Measurements from ENCODE around the gene MADD. TPM values are rescaled to one million over a fixed set of nuclear protein-coding genes. Genes with fewer than 3 reads are reported as not detected.

Gene MADD
- total RNA-seq, 2 donors from 2014 or later = 22.8 to 41.2 TPM

GRCh38 chr11:47272706-47273105 is 2.8 kb downstream of the MADD start:
- intact Hi-C loops (cut with DNase I) = no loop called here
- TF ChIP-seq POLR2A (IDR thresholded peaks at IDR 0.05) = no peak
- TF ChIP-seq, protein P1, sequence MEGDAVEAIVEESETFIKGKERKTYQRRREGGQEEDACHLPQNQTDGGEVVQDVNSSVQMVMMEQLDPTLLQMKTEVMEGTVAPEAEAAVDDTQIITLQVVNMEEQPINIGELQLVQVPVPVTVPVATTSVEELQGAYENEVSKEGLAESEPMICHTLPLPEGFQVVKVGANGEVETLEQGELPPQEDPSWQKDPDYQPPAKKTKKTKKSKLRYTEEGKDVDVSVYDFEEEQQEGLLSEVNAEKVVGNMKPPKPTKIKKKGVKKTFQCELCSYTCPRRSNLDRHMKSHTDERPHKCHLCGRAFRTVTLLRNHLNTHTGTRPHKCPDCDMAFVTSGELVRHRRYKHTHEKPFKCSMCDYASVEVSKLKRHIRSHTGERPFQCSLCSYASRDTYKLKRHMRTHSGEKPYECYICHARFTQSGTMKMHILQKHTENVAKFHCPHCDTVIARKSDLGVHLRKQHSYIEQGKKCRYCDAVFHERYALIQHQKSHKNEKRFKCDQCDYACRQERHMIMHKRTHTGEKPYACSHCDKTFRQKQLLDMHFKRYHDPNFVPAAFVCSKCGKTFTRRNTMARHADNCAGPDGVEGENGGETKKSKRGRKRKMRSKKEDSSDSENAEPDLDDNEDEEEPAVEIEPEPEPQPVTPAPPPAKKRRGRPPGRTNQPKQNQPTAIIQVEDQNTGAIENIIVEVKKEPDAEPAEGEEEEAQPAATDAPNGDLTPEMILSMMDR (IDR thresholded peaks at IDR 0.05) = no peak
- H3K27me3 ChIP-seq = no peaks in the 10 kb centered on the region
- H3K4me1 ChIP-seq = peaks cover 35% of the 10 kb centered on the region
- H3K36me3 ChIP-seq (replicated peaks in 1 of 2; ENCODE audit: insufficient read depth in 1 of 2, low read depth in 2 of 2) = peaks cover 0 to 25% of the 10 kb centered on the region in 2 donors
- DNase-seq = no peak
- no peak overlapping the region for H3K4me3 ChIP-seq
- ATAC-seq = no peak
- no peak overlapping the region for H3K27ac ChIP-seq
- H3K9me3 ChIP-seq = no peaks in the 10 kb centered on the region
- 0% methylated on average over 1 of the region's 1 CpG for WGBS, 2 donors

- intact Hi-C loops (cut with DNase I) = loop anchor here (5.0 kb wide), 1 partner anchor 63 kb away; no protein-coding TSS in a partner anchor
- 90 to 93% methylated on average over 28 of the region's 28 CpGs for WGBS, 2 donors
- Histone ChIP-seq H3K4me3 (no peak overlapping the region), H3K27me3 (no peaks in the 10 kb centered on the region), H3K4me1 (peaks cover 23% of the 10 kb centered on the region), H3K36me3 (replicated peaks in 1 of 2; ENCODE audit: insufficient read depth in 1 of 2, low read depth in 2 of 2) (peaks cover 6 to 36% of the 10 kb centered on the region in 2 donors), H3K9me3 (no peaks in the 10 kb centered on the region), H3K27ac (no peak overlapping the region)
- ATAC-seq (no peak), DNase-seq (no peak)
- TF ChIP-seq, protein P1 (IDR thresholded peaks at IDR 0.05) = no peak
- no peak for TF ChIP-seq POLR2A (IDR thresholded peaks at IDR 0.05)
Observed at GRCh38 chr11:47274495-47275235, 4.7 kb downstream of the MADD start.

DNA sequence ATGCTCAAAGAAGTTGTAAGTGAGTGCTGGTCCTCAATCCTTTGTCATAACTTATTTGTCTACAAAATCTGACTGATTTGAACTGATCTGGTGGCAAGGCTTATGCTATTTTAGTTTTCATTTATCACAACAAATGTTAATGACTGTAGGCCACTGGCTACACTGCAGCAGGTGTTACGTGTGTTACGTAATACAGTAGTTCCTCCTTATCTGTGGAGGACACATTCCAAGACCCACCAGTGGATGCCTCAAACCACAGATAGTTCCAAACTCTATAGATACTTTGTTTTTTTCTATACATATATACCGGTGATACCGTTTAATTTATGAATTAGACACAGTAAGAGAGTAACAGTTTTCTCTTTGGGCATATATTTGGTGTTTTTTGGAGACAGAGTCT is 7.0 kb downstream of the MADD start:
- Histone ChIP-seq H3K4me3 (no peak overlapping the region), H3K4me1 (peaks cover 9% of the 10 kb centered on the region), H3K27ac (no peak overlapping the region), H3K9me3 (no peaks in the 10 kb centered on the region), H3K36me3 (replicated peaks in 1 of 2; ENCODE audit: insufficient read depth in 1 of 2, low read depth in 2 of 2) (peaks cover 7 to 47% of the 10 kb centered on the region in 2 donors), H3K27me3 (no peaks in the 10 kb centered on the region)
- ATAC-seq (no peak), DNase-seq (no peak)
- WGBS, 2 donors = 81 to 91% methylated on average over 4 of the region's 4 CpGs
- intact Hi-C loops (cut with DNase I) = loop anchor here (5.0 kb wide), 1 partner anchor 60 kb away; no protein-coding TSS in a partner anchor
- TF ChIP-seq, protein P1 (IDR thresholded peaks at IDR 0.05) = no peak
- no peak for TF ChIP-seq POLR2A (IDR thresholded peaks at IDR 0.05)

DNA sequence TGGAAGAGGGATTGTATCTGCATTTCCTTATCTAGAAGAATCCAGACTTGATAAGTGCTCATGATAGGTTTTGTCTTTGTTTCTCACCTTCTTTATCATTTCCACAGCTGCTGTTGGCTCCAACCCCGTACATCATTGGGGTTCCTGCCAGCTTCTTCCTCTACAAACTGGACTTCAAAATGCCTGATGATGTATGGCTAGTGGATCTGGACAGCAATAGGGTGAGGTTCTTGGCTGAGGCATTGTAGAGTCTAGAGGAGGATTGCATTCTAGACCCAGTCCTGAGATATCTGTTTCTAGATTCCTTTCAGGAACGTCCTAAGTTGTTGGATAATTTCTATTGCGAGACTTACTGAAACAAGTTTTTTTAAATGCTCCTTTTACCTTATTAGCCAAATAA is 8.1 kb downstream of the MADD start:
- ATAC-seq = no peak

GRCh38 chr11:47278769-47279168 is 8.8 kb downstream of the MADD start:
- DNase-seq (no peak), ATAC-seq (no peak)
- Histone ChIP-seq H3K4me3 (no peak overlapping the region), H3K27me3 (no peaks in the 10 kb centered on the region), H3K9me3 (no peaks in the 10 kb centered on the region), H3K36me3 (replicated peaks in 1 of 2; ENCODE audit: insufficient read depth in 1 of 2, low read depth in 2 of 2) (peaks cover 15 to 58% of the 10 kb centered on the region in 2 donors), H3K27ac (no peak overlapping the region), H3K4me1 (no peaks in the 10 kb centered on the region)
- WGBS, 2 donors = 86 to 91% methylated on average over 4 of the region's 4 CpGs
- no peak for TF ChIP-seq POLR2A (IDR thresholded peaks at IDR 0.05)
- TF ChIP-seq, protein P1 (IDR thresholded peaks at IDR 0.05) = no peak
- intact Hi-C loops (cut with DNase I) = loop anchor here (5.0 kb wide), 1 partner anchor 59 kb away; no protein-coding TSS in a partner anchor

More for the DNA sequence above, 8.1 kb downstream of the MADD start:
- peaks cover 15 to 56% of the 10 kb centered on the region in 2 donors for H3K36me3 ChIP-seq (replicated peaks in 1 of 2; ENCODE audit: insufficient read depth in 1 of 2, low read depth in 2 of 2)
- no peak overlapping the region for H3K27ac ChIP-seq
- WGBS, 2 donors = 72 to 82% methylated on average over 3 of the region's 3 CpGs
- H3K9me3 ChIP-seq = no peaks in the 10 kb centered on the region
- H3K4me1 ChIP-seq = no peaks in the 10 kb centered on the region
- H3K4me3 ChIP-seq = no peak overlapping the region
- no peaks in the 10 kb centered on the region for H3K27me3 ChIP-seq
- intact Hi-C loops (cut with DNase I) = loop anchor here (5.0 kb wide), 1 partner anchor 59 kb away; no protein-coding TSS in a partner anchor
- TF ChIP-seq POLR2A (IDR thresholded peaks at IDR 0.05) = no peak
- no peak for DNase-seq
